Heart right ventricle (tissue), 16 donors: ENCODE measurements around the gene CASP2. TPM values are rescaled to one million over a fixed set of nuclear protein-coding genes. Genes with fewer than 3 reads are reported as not detected.

Source experiments
- ATAC-seq, 8 donors: fragments of 200-7000 bp; cut with Tn5 transposase; one replicate each; pipeline ENCODE4 v1.9.1; 2020; ENCODE audit warnings: mild to moderate bottlenecking in 8 of 8, moderate library complexity in 8 of 8, moderate number of reproducible peaks in 1 of 8
- DNase-seq, 2 donors: peaks; one replicate each; pipeline ENCODE4 v3.0.0-alpha.2; 2020
- H3K27ac ChIP-seq, 10 donors: fragments of 200-600 bp; sonication (generic) in 2 of 10; one replicate each; pipeline versions ENCODE4 v1.5.0 to v1.8.0; 2020 to 2022; ENCODE audit warnings: mild to moderate bottlenecking in 3 of 10
- H3K27me3 ChIP-seq, 7 donors: fragments of 200-600 bp; one replicate each; pipeline ENCODE4 v1.8.0; 2021 to 2022; ENCODE audit warnings: mild to moderate bottlenecking in 2 of 7
- H3K36me3 ChIP-seq, 9 donors: fragments of 200-600 bp; sonication (generic) in 1 of 9; one replicate each; pipeline versions ENCODE4 v1.5.0 to v1.8.0; 2020 to 2022; ENCODE audit warnings: mild to moderate bottlenecking in 2 of 9
- H3K4me1 ChIP-seq, 9 donors: fragments of 200-600 bp; sonication (generic) in 1 of 9; one replicate each; pipeline versions ENCODE4 v1.5.0 to v1.8.0; 2020 to 2022; ENCODE audit warnings: mild to moderate bottlenecking in 4 of 9
- H3K4me3 ChIP-seq, 10 donors: fragments of 200-600 bp; sonication (generic) in 2 of 10; one replicate each; pipeline versions ENCODE4 v1.5.0 to v1.8.0; 2020 to 2022; ENCODE audit warnings: mild to moderate bottlenecking in 7 of 10, moderate library complexity in 2 of 10
- H3K9me3 ChIP-seq, 11 donors: fragments of 200-600 bp in 10 of 11; sonication (generic) in 2 of 11; one replicate each; pipeline versions ENCODE4 v1.5.0 to v1.8.0; 2013 to 2022; ENCODE audit warnings: mild to moderate bottlenecking in 2 of 11, control low read depth in 1 of 11, moderate library complexity in 1 of 11
- CTCF ChIP-seq, 9 donors: fragments of 200-600 bp; sonication (generic) in 2 of 9; IDR thresholded peaks; one replicate each; pipeline versions ENCODE4 v1.5.0 to v1.8.0; 2021 to 2022; ENCODE audit warnings: antibody characterized with exemption in 9 of 9, mild to moderate bottlenecking in 5 of 9, moderate library complexity in 1 of 9
- WGBS, 2 donors: extraction: QIAGEN DNeasy Blood & Tissue Kit; methylation state at CpG; one replicate each; pipeline ENCODE4 v1.1.7; 2013; ENCODE audit warnings: inconsistent platforms in 1 of 2; 5-methylcytosine and 5-hydroxymethylcytosine counted together
- intact Hi-C, 10 donors: fragments of 100-400 bp; cut with DNase I; formaldehyde crosslinking; loops; one replicate each; pipeline versions ENCODE4 v1.11.1 to v1.14.2; 2022
- polyA plus RNA-seq, 2 donors: library from polyadenylated mRNA; stranded (reverse); fragments of 200-250 nt; gene quantifications; one replicate each; pipeline ENCODE4 v1.2.3, GENCODE V29; 2013
- total RNA-seq, 10 donors: library from RNA; stranded (reverse); fragmentation: NEBNext Ultra II Directional in 3 of 10; extraction: Animal tissue kit (Norgen Biotek cat#: 25700) in 3 of 10; gene quantifications; one replicate each; pipeline versions ENCODE4 v1.2.1 to v1.2.4, GENCODE V29; 2021 to 2023
- donor health status: Arrhythmogenic right ventricular cardiomyopathy.
- donor health status: ischemic (EF 13 %, LVEDD 7.1; RV severe dilation, severe dysfunction).
- donor health status: healthy with polysubstance abuse.
- donor health status: DM: no; HTN: yes; CAD: no.
- donor health status: DM: no; HTN: no; CAD: no.
- donor health status: ischemic (EF 25% LVEDD 6.9; RV normal size, moderate dysfunction).
- donor health status: ischemic (EF 25% LVEDD 5.7; RV mildly dilated, moderate dysfunction).
- donor health status: healthy.
- donor health status: DM: yes; HTN: yes; CAD: no.
- donor health status: Ischemic cardiomyopathy.
- donor health status: ischemic (EF 35%, LVEDD 5.7; RV mildly dilated, moderate dysfunction).
- donor health status: nonischemic (EF 11% LVEDD 7.7; RV severe dilation, severe dysfunction).
- donor health status: DM: yes; HTN: yes; CAD: no.
- donor health status: PGD.
- donor health status: ischemic (EF 29% LVEDD 5.4; RV normal size, mild dysfunction).
- donor health status: nonischemic (EF 23%, LVEDD 6.1; RV moderate dilation, normal function).

Gene CASP2
- total and polyA plus RNA-seq, 12 donors = 4.4 to 13.9 (median 9.4) TPM

GRCh38 chr7:143269251-143269650 is 18.9 kb upstream of the CASP2 start:
- TF ChIP-seq CTCF (IDR thresholded peaks at IDR 0.05) = no peak
- Histone ChIP-seq H3K27me3 (no peaks in the 10 kb centered on the region), H3K36me3 (peaks cover 0 to 70% (median 20%) of the 10 kb centered on the region in 9 donors), H3K4me1 (peaks cover 7 to 22% (median 16%) of the 10 kb centered on the region in 9 donors), H3K9me3 (no peaks in the 10 kb centered on the region), H3K4me3 (no peak overlapping the region), H3K27ac (no peak overlapping the region)
- ATAC-seq (peak in 1 of 8 donors; percentile 23), DNase-seq (no peak)
- intact Hi-C loops = loop anchor here in 1 of 10 donors (10.0 kb wide), 1 partner anchor 116 kb away; the partner anchor contains the start of gene ZYX
- 79 to 81% methylated on average over 5 of the region's 5 CpGs for WGBS, 2 donors

GRCh38 chr7:143271240-143271639 is 16.9 kb upstream of the CASP2 start:
- Histone ChIP-seq H3K9me3 (no peaks in the 10 kb centered on the region), H3K27me3 (no peaks in the 10 kb centered on the region), H3K4me1 (peaks cover 0 to 2% (median 0%) of the 10 kb centered on the region in 9 donors), H3K4me3 (no peak overlapping the region), H3K27ac (no peak overlapping the region), H3K36me3 (peaks cover 0 to 54% (median 20%) of the 10 kb centered on the region in 9 donors)
- no peak for DNase-seq
- intact Hi-C loops = no loop called here
- no peak for TF ChIP-seq CTCF (IDR thresholded peaks at IDR 0.05)
- 91 to 97% methylated on average over 1 of the region's 1 CpG for WGBS, 2 donors
- ATAC-seq = no peak

GRCh38 chr7:143272871-143273270 is 15.3 kb upstream of the CASP2 start:
- intact Hi-C loops = no loop called here
- Histone ChIP-seq H3K27ac (no peak overlapping the region), H3K36me3 (peaks cover 0 to 37% (median 18%) of the 10 kb centered on the region in 9 donors), H3K9me3 (no peaks in the 10 kb centered on the region), H3K27me3 (no peaks in the 10 kb centered on the region), H3K4me1 (no peaks in the 10 kb centered on the region), H3K4me3 (no peak overlapping the region)
- 92 to 94% methylated on average over 2 of the region's 2 CpGs for WGBS, 2 donors
- TF ChIP-seq CTCF (IDR thresholded peaks at IDR 0.05) = no peak
- DNase-seq (no peak), ATAC-seq (no peak)

GRCh38 chr7:143279186-143280098 is 8.7 kb upstream of the CASP2 start:
- peak overlapping the region in 5 of 10 donors; percentile 0 to 11 (median 2) for H3K4me3 ChIP-seq
- intact Hi-C loops = no loop called here
- peak overlapping the region in 9 of 10 donors; percentile 47 to 79 (median 68) for H3K27ac ChIP-seq
- H3K27me3 ChIP-seq = no peaks in the 10 kb centered on the region
- WGBS, 2 donors = 42 to 54% methylated on average over 8 of the region's 8 CpGs
- peak in 1 of 2 donors; percentile 37 for DNase-seq
- H3K4me1 ChIP-seq = peaks cover 3 to 42% (median 20%) of the 10 kb centered on the region in 9 donors
- TF ChIP-seq CTCF (IDR thresholded peaks at IDR 0.05) = no peak
- ATAC-seq = peak; percentile 55 to 86 (median 82)
- no peaks in the 10 kb centered on the region for H3K9me3 ChIP-seq
- H3K36me3 ChIP-seq = no peaks in the 10 kb centered on the region
